ENCODE measurements around the gene ACTG2. TPM values are rescaled to one million over a fixed set of nuclear protein-coding genes. Genes with fewer than 3 reads are reported as not detected.
A peak's percentile ranks its signal among the peaks of the same experiment; 100 is the strongest.

Gene ACTG2
- total and polyA plus RNA-seq, 8 donors, result 143 to 2,977 (median 957) TPM

GRCh38 chr2:73906847-73907505 is 14.2 kb downstream of the ACTG2 start:
- TF ChIP-seq CTCF (IDR thresholded peaks at IDR 0.05) (no peak), POLR2AphosphoS5 (IDR thresholded peaks at IDR 0.05) (no peak), POLR2A (IDR thresholded peaks at IDR 0.05) (no peak), EP300 (IDR thresholded peaks at IDR 0.05) (no peak)
- WGBS, 5 donors, result 60 to 74% (median 68%) methylated on average over 5 of the region's 5 CpGs
- Histone ChIP-seq H3K9me3 (no peaks in the 10 kb centered on the region), H3K36me3 (peaks cover 0 to 43% (median 5%) of the 10 kb centered on the region in 4 donors), H3K27me3 (no peaks in the 10 kb centered on the region), H3K27ac (peak overlapping the region in 3 of 5 donors; percentile 7 to 49 (median 47)), H3K4me3 (no peak overlapping the region), H3K4me1 (peaks cover 0 to 11% (median 0%) of the 10 kb centered on the region in 4 donors)
- intact Hi-C loops (cut with DNase I; ENCODE audit: low total_unique reads), result no loop called here
- no peak for DNase-seq

DNA sequence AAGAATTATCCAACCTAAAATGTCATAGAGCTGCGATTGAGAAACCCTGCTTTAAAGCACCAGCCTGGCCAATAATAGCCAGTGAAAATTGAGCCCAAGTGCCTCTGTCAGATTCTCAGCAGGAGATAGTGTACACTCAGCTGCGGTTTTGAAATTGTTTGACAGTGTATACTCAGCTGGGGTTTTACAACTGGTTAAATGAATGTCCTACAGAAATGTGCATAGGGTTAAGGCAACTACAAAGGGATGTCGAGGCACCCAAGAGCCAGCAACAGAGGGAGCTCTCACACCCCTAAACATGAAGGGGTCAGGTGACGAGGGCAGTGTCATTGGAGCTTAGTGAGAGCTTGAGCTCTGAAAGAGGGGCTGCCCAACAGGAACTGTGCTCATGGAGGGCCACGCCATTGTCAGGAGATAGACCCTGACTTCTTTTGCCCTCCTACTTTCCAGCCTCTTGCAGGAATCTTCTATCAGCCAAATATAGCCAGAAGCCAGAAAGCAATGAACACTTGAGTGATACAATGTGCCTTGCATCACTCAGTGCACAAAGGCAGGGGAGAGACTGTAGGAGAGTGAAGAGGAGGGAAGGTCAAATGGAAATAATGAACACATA is 15.1 kb downstream of the ACTG2 start:
- intact Hi-C loops (cut with DNase I; ENCODE audit: low total_unique reads), result no loop called here
- H3K27me3 ChIP-seq, result no peaks in the 10 kb centered on the region
- H3K36me3 ChIP-seq, result peaks cover 0 to 41% (median 0%) of the 10 kb centered on the region in 4 donors
- TF ChIP-seq CTCF (IDR thresholded peaks at IDR 0.05) (no peak), POLR2A (IDR thresholded peaks at IDR 0.05) (no peak), POLR2AphosphoS5 (IDR thresholded peaks at IDR 0.05) (peak in 2 of 3 donors; percentile 5 to 34)
- no peaks in the 10 kb centered on the region for H3K9me3 ChIP-seq
- H3K27ac ChIP-seq, result peak overlapping the region in 2 of 5 donors; percentile 47 to 49
- 40 to 54% (median 52%) methylated on average over 5 of the region's 5 CpGs for WGBS, 5 donors
- DNase-seq, result peak in 1 of 2 donors; percentile 61
- peaks cover 0 to 11% (median 0%) of the 10 kb centered on the region in 4 donors for H3K4me1 ChIP-seq
- H3K4me3 ChIP-seq, result no peak overlapping the region

DNA sequence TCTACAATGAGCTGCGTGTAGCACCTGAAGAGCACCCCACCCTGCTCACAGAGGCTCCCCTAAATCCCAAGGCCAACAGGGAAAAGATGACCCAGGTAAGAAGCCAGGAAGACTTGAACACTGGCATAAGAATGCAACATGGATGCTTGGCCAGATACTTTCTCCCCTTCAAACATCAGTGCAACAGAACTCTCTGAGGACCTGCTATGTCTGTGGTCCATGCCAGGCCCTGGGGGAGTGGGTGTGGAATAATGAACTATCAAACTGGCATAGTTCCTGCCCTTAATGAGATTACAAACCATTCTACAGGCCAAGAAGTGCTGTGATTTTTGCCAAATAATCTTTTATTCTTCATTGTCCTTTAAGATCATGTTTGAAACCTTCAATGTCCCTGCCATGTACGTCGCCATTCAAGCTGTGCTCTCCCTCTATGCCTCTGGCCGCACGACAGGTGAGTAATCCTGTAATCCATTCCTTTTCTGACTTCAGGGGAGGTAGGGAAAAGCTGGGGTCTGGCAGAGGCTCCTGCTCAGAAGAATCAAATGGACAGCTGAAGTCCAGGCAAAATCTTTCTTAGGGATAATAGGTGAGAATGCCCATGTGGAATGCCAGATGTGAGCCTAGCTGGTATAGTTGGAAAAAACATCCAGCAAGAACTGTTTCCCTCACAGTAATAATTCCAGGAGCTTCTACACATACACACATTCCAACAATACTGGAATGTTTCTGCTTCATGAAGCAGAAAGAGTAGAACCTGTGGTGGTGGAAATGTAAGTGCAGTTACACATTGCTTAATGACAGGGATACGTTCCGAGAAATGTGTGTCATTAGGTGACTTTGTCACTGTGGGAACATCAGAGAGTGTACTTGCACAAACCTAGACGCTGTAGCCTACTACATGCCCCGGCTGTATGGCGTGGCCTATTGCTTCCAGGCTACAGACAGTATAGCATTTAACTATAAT is 16.2 kb downstream of the ACTG2 start:
- Histone ChIP-seq H3K27me3 (no peaks in the 10 kb centered on the region), H3K4me3 (no peak overlapping the region), H3K36me3 (peaks cover 0 to 43% (median 4%) of the 10 kb centered on the region in 4 donors), H3K9me3 (no peaks in the 10 kb centered on the region), H3K4me1 (peaks cover 0 to 11% (median 0%) of the 10 kb centered on the region in 4 donors), H3K27ac (peak overlapping the region in 2 of 5 donors; percentile 47 to 49)
- intact Hi-C loops (cut with DNase I; ENCODE audit: low total_unique reads), result no loop called here
- DNase-seq, result no peak
- TF ChIP-seq POLR2A (IDR thresholded peaks at IDR 0.05) (no peak), EP300 (IDR thresholded peaks at IDR 0.05) (no peak), POLR2AphosphoS5 (IDR thresholded peaks at IDR 0.05) (no peak), CTCF (IDR thresholded peaks at IDR 0.05) (no peak)
- WGBS, 5 donors, result 66 to 83% (median 76%) methylated on average over 10 of the region's 10 CpGs
